Cardiac ventricle fibroblast (primary cell): ENCODE data around the gene SVIP. TPM values are rescaled to one million over a fixed set of nuclear protein-coding genes. Genes with fewer than 3 reads are reported as not detected.

Experiments
- total RNA-seq: library from RNA; depleted of rRNA; stranded (reverse); fragments of >200 nt; gene quantifications from 2 replicates; pipeline ENCODE4 v1.2.3, GENCODE V29; 2015

SVIP gene, protein sequence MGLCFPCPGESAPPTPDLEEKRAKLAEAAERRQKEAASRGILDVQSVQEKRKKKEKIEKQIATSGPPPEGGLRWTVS
- 0.75 and 0.88 TPM in 2 replicates for total RNA-seq

GRCh38 chr11:22829231-22830081 lies at the start of gene SVIP:
TSS of gene SVIP (minus strand) at chr11:22829801. CDS start at chr11:22829748, 53 bp downstream.

GRCh38 chr11:22860241-22860640 lies 30.6 kb upstream of the SVIP start, which contains the start of gene CCDC179:
TSS of gene CCDC179 (minus strand) at chr11:22860474. CDS start at chr11:22860421, 53 bp downstream.

Other genes with a start within 250 kb of the SVIP start
- 8.7 and 10.0 TPM in 2 replicates for gene FANCF, start 204.0 kb downstream of the SVIP start, total RNA-seq
- 0.64 and 0.94 TPM in 2 replicates for gene GAS2, start 163.2 kb downstream of the SVIP start, total RNA-seq
- gene CCDC179, start 30.7 kb upstream of the SVIP start, total RNA-seq, result not detected in 2 replicates